Measurements from ENCODE around the gene SPTSSA. TPM values are rescaled to one million over a fixed set of nuclear protein-coding genes. Genes with fewer than 3 reads are reported as not detected.
"Not testable (repeated sequence)": the region's sequence is repeated elsewhere in the genome, so short reads cannot be mapped to it uniquely, and the experiment has no call there.

SPTSSA gene
- total and polyA plus RNA-seq, 2 donors (not counting 1 experiment from before 2014, with no cell fraction given) = 20.1 to 38.4 TPM

- H3K4me1 ChIP-seq (ENCODE audit: control insufficient read depth, extremely low read depth, insufficient read depth, low read length) = peaks cover 5% of the 10 kb centered on the region
- peaks cover 5% of the 10 kb centered on the region for H3K79me2 ChIP-seq (ENCODE audit: control insufficient read depth, insufficient read depth, low read length)
- DNase-seq (ENCODE audit: low read depth in 2 of 2) = no peak
- H4K20me1 ChIP-seq (ENCODE audit: control insufficient read depth, extremely low read depth, insufficient read depth, low read length) = no peaks in the 10 kb centered on the region
- H3K4me3 ChIP-seq (replicated peaks in 1 of 4; ENCODE audit: control extremely low read depth in 1 of 4, insufficient read depth in 1 of 4, low read depth in 3 of 4, low read length in 4 of 4) = no peak overlapping the region
- H3K36me3 ChIP-seq (ENCODE audit: control insufficient read depth, insufficient read depth, low read length) = no peaks in the 10 kb centered on the region
- no peak overlapping the region for H3K9ac ChIP-seq (ENCODE audit: insufficient read depth, low read length)
- no peak for TF ChIP-seq EZH2 (IDR thresholded peaks at IDR 0.05; ENCODE audit: low read length, missing control alignments)
- TF ChIP-seq, protein P1, sequence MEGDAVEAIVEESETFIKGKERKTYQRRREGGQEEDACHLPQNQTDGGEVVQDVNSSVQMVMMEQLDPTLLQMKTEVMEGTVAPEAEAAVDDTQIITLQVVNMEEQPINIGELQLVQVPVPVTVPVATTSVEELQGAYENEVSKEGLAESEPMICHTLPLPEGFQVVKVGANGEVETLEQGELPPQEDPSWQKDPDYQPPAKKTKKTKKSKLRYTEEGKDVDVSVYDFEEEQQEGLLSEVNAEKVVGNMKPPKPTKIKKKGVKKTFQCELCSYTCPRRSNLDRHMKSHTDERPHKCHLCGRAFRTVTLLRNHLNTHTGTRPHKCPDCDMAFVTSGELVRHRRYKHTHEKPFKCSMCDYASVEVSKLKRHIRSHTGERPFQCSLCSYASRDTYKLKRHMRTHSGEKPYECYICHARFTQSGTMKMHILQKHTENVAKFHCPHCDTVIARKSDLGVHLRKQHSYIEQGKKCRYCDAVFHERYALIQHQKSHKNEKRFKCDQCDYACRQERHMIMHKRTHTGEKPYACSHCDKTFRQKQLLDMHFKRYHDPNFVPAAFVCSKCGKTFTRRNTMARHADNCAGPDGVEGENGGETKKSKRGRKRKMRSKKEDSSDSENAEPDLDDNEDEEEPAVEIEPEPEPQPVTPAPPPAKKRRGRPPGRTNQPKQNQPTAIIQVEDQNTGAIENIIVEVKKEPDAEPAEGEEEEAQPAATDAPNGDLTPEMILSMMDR (conservative IDR thresholded peaks at IDR 0.05 in 1 of 2, IDR thresholded peaks at IDR 0.05 in 1 of 2; ENCODE audit: low read depth in 1 of 2, low read length in 2 of 2) = no peak
- H3K27me3 ChIP-seq (ENCODE audit: control insufficient read depth, insufficient read depth, low read length) = no peaks in the 10 kb centered on the region
- H3K27ac ChIP-seq (ENCODE audit: insufficient read depth, low read length) = no peak overlapping the region
- no peaks in the 10 kb centered on the region for H3K9me3 ChIP-seq (ENCODE audit: control insufficient read depth, insufficient read depth, low read depth, low read length)
- no peak overlapping the region for H3K4me2 ChIP-seq (ENCODE audit: extremely low read depth, insufficient read depth, low read length)
- no peak overlapping the region for H2AFZ ChIP-seq (ENCODE audit: low read length)
Observed at GRCh38 chr14:34433957-34434356, 28.1 kb downstream of the SPTSSA start.

DNA sequence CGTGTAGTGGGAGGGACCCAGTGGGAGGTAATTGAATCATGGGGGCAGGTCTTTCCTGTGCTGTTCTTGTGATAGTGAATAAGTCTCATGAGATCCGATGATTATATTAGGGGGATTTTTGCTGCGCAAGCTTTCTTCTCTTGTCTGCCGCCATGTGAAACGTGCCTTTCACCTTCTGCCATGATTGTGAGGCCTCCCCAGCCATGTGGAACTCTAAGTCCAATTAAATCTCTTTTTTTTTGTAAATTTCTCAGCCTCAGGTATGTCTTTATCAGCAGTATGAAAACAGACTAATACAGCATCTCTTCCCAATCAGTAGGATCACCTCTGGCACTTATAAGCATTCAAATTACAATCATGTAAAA is 34.0 kb downstream of the SPTSSA start:
- H3K4me1 ChIP-seq (ENCODE audit: control insufficient read depth, extremely low read depth, insufficient read depth, low read length); H3K4me2 ChIP-seq (ENCODE audit: extremely low read depth, insufficient read depth, low read length); H3K4me3 ChIP-seq (replicated peaks in 1 of 4; ENCODE audit: control extremely low read depth in 1 of 4, insufficient read depth in 1 of 4, low read depth in 3 of 4, low read length in 4 of 4); H3K27me3 ChIP-seq (ENCODE audit: control insufficient read depth, insufficient read depth, low read length); H3K79me2 ChIP-seq (ENCODE audit: control insufficient read depth, insufficient read depth, low read length); H3K9me3 ChIP-seq (ENCODE audit: control insufficient read depth, insufficient read depth, low read depth, low read length); H3K36me3 ChIP-seq (ENCODE audit: control insufficient read depth, insufficient read depth, low read length); H2AFZ ChIP-seq (ENCODE audit: low read length); DNase-seq (ENCODE audit: low read depth in 2 of 2); H3K27ac ChIP-seq (ENCODE audit: insufficient read depth, low read length); H4K20me1 ChIP-seq (ENCODE audit: control insufficient read depth, extremely low read depth, insufficient read depth, low read length); H3K9ac ChIP-seq (ENCODE audit: insufficient read depth, low read length): not testable (repeated sequence)

DNA sequence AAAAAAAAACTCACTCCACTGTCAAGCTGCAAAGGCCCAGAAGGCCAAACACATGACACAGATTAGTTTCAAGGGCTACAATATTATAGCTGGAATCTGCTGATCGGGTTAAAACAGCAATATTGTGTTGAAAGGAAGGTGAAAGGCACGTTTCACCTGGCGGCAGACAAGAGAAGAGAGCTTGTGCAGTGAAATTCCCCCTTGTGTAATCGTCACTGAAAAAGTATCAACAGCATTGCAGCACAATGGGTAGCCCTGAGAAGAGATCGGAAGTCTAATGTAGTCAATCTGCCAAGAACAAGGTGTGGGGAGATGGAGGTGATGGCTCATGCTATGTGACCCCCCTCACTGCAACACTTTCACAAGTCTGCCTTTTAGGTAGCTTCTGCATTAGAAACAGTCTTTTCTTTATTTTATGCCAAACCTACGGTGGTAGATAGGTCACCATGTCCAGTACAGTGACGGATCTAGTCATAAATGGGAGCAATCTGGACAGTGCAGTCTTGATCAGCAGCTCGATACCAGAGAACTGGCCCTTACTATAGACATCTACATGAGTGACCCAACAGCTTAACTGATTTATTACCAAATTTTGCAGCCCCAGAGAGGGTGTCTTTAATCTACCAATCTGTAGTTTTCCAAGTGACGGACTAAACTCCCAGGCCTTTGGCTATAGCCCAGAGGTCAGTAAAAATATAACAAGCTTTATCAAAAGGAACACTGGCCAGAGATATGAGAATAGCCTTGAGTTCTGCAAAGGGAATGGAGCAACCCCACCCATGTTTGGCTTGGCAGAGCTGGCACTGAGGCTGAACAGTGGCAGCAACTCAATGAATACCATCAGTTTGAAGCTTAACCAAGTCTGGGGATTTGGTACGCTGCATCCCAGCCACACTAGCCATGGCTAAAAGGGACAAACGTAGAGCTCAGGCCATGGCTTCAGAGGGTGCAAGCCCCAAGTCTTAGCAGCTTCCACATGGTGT is 35.4 kb downstream of the SPTSSA start:
- no peaks in the 10 kb centered on the region for H3K4me1 ChIP-seq (ENCODE audit: control insufficient read depth, extremely low read depth, insufficient read depth, low read length)
- no peak overlapping the region for H3K27ac ChIP-seq (ENCODE audit: insufficient read depth, low read length)
- no peaks in the 10 kb centered on the region for H3K9me3 ChIP-seq (ENCODE audit: control insufficient read depth, insufficient read depth, low read depth, low read length)
- no peaks in the 10 kb centered on the region for H3K27me3 ChIP-seq (ENCODE audit: control insufficient read depth, insufficient read depth, low read length)
- no peaks in the 10 kb centered on the region for H3K36me3 ChIP-seq (ENCODE audit: control insufficient read depth, insufficient read depth, low read length)
- H3K9ac ChIP-seq (ENCODE audit: insufficient read depth, low read length) = no peak overlapping the region
- no peak overlapping the region for H3K4me2 ChIP-seq (ENCODE audit: extremely low read depth, insufficient read depth, low read length)
- H3K79me2 ChIP-seq (ENCODE audit: control insufficient read depth, insufficient read depth, low read length) = no peaks in the 10 kb centered on the region
- no peak overlapping the region for H2AFZ ChIP-seq (ENCODE audit: low read length)
- TF ChIP-seq EZH2 (IDR thresholded peaks at IDR 0.05; ENCODE audit: low read length, missing control alignments) = no peak
- no peak for DNase-seq (ENCODE audit: low read depth in 2 of 2)
- H3K4me3 ChIP-seq (replicated peaks in 1 of 4; ENCODE audit: control extremely low read depth in 1 of 4, insufficient read depth in 1 of 4, low read depth in 3 of 4, low read length in 4 of 4) = no peak overlapping the region
- H4K20me1 ChIP-seq (ENCODE audit: control insufficient read depth, extremely low read depth, insufficient read depth, low read length) = no peaks in the 10 kb centered on the region
